HepG2 (cell line): Measurements from ENCODE around the gene ZSCAN21. TPM values are rescaled to one million over a fixed set of nuclear protein-coding genes. Genes with fewer than 3 reads are reported as not detected.

ENCODE experiments used
- CEBPG ChIP-seq: IDR thresholded peaks from 2 replicates; pipeline ENCODE4 v1.6.1; 2016
- CENPT ChIP-seq: sonication (generic); formaldehyde crosslinking; IDR thresholded peaks from 2 replicates; pipeline ENCODE4 v1.8.0; 2022; ENCODE audit warnings: low read depth, mild to moderate bottlenecking, moderate library complexity, missing genetic modification reagents
- CREM ChIP-seq, 2 experiments: sonication (generic) in 1 of 2; formaldehyde crosslinking in 1 of 2; IDR thresholded peaks; 2 replicates each; pipeline versions ENCODE4 v1.4.0 to v1.6.1; 2016 to 2020; ENCODE audit warnings: antibody characterized with exemption in 1 of 2, mild to moderate bottlenecking in 1 of 2, missing genetic modification reagents in 1 of 2
- ELF4 ChIP-seq: sonication (generic); formaldehyde crosslinking; IDR thresholded peaks from 2 replicates; pipeline ENCODE4 v1.5.0; 2020; ENCODE audit warnings: missing genetic modification reagents, mild to moderate bottlenecking, moderate library complexity, borderline replicate concordance
- KDM5B ChIP-seq: sonication (generic); formaldehyde crosslinking; IDR thresholded peaks from 2 replicates; pipeline ENCODE4 v1.4.0; 2020; ENCODE audit warnings: missing genetic modification reagents, mild to moderate bottlenecking, borderline replicate concordance
- MIER2 ChIP-seq: IDR thresholded peaks from 2 replicates; pipeline ENCODE4 v1.6.1; 2016; ENCODE audit warnings: missing biosample characterization, missing genetic modification reagents
- RFXANK ChIP-seq: IDR thresholded peaks from 2 replicates; pipeline ENCODE4 v1.6.1; 2016
- SOX6 ChIP-seq, 2 experiments: fragments of 450-650 bp in 1 of 2; sonication (generic) in 1 of 2; formaldehyde crosslinking in 1 of 2; IDR thresholded peaks; 2 replicates each; pipeline versions ENCODE4 v1.4.0 to v1.6.1; 2017 to 2020; ENCODE audit warnings: antibody characterized with exemption in 1 of 2, mild to moderate bottlenecking in 1 of 2, missing genetic modification reagents in 1 of 2
- ZNF329 ChIP-seq: sonication (generic); formaldehyde crosslinking; IDR thresholded peaks from 2 replicates; pipeline ENCODE4 v1.9.0; 2021; ENCODE audit warnings: low read depth, mild to moderate bottlenecking, missing genetic modification reagents
- polyA plus RNA-seq, 8 experiments: library from polyadenylated mRNA; depleted of rRNA in 3 of 8; stranded (reverse) in 7 of 8; unstranded in 1 of 8; fragments of >200 nt; fragmentation: Illumina TruSeq in 4 of 8; extraction: Trizol in 4 of 8; gene quantifications; 2 replicates each; pipeline versions ENCODE4 v1.2.1 to v1.2.3, GENCODE V29; 2011 to 2016; ENCODE audit warnings: low read depth in 4 of 8, missing spikeins in 1 of 8, mixed read lengths in 1 of 8; ENCODE audit not compliant: insufficient read depth in 1 of 8
- total RNA-seq, 5 experiments: library from RNA; depleted of rRNA; stranded (reverse); fragments of >200 nt; fragmentation: Illumina TruSeq; extraction: Trizol; gene quantifications; 2 replicates each; pipeline ENCODE4 v1.2.3, GENCODE V29; 2016; ENCODE audit warnings: low read depth in 1 of 5
- TF ChIP-seq, protein P1 (sequence below), 2 experiments: IDR thresholded peaks; 2 replicates each; pipeline ENCODE4 v1.6.1; 2011 to 2012; ENCODE audit warnings: low read length in 2 of 2, borderline replicate concordance in 1 of 2, low read depth in 1 of 2, mild to moderate bottlenecking in 1 of 2, moderate library complexity in 1 of 2
- TF ChIP-seq, protein P2 (sequence below): sonication (generic); formaldehyde crosslinking; IDR thresholded peaks from 2 replicates; pipeline ENCODE4 v1.8.1; 2023; ENCODE audit warnings: mild to moderate bottlenecking, missing genetic modification reagents, borderline replicate concordance
- TF ChIP-seq, protein P3 (sequence below): sonication (generic); formaldehyde crosslinking; IDR thresholded peaks from 2 replicates; pipeline ENCODE4 v1.4.0; 2020; ENCODE audit warnings: missing genetic modification reagents
- TF ChIP-seq, protein P4 (sequence below): sonication (generic); formaldehyde crosslinking; IDR thresholded peaks from 2 replicates; pipeline ENCODE4 v1.5.1; 2020; ENCODE audit warnings: missing genetic modification reagents, mild to moderate bottlenecking, borderline replicate concordance
- TF ChIP-seq, protein P5 (sequence below): sonication (generic); formaldehyde crosslinking; IDR thresholded peaks from 2 replicates; pipeline ENCODE4 v1.4.0; 2020; ENCODE audit warnings: missing genetic modification reagents, borderline replicate concordance

Gene ZSCAN21
- total and polyA plus RNA-seq, 2 of the 13 experiments (the other 11 are each of a cell fraction or from before 2014, with no cell fraction given) = 7.0 to 10.0 TPM

- TF ChIP-seq, protein P1, sequence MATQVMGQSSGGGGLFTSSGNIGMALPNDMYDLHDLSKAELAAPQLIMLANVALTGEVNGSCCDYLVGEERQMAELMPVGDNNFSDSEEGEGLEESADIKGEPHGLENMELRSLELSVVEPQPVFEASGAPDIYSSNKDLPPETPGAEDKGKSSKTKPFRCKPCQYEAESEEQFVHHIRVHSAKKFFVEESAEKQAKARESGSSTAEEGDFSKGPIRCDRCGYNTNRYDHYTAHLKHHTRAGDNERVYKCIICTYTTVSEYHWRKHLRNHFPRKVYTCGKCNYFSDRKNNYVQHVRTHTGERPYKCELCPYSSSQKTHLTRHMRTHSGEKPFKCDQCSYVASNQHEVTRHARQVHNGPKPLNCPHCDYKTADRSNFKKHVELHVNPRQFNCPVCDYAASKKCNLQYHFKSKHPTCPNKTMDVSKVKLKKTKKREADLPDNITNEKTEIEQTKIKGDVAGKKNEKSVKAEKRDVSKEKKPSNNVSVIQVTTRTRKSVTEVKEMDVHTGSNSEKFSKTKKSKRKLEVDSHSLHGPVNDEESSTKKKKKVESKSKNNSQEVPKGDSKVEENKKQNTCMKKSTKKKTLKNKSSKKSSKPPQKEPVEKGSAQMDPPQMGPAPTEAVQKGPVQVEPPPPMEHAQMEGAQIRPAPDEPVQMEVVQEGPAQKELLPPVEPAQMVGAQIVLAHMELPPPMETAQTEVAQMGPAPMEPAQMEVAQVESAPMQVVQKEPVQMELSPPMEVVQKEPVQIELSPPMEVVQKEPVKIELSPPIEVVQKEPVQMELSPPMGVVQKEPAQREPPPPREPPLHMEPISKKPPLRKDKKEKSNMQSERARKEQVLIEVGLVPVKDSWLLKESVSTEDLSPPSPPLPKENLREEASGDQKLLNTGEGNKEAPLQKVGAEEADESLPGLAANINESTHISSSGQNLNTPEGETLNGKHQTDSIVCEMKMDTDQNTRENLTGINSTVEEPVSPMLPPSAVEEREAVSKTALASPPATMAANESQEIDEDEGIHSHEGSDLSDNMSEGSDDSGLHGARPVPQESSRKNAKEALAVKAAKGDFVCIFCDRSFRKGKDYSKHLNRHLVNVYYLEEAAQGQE (IDR thresholded peaks at IDR 0.05; ENCODE audit: borderline replicate concordance in 1 of 2, low read depth in 1 of 2, low read length in 2 of 2) = 0 out of 4 replicates have a peak, but pooled peaks of 1 of the 2 experiments have one; percentile 26
- TF ChIP-seq ELF4 = 0 out of 2 replicates have a peak, but pooled peaks have one; percentile 29
- TF ChIP-seq, protein P2, sequence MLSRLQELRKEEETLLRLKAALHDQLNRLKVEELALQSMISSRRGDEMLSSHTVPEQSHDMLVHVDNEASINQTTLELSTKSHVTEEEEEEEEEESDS (CRISPR knock-in tag) = no peak
- TF ChIP-seq, protein P3, sequence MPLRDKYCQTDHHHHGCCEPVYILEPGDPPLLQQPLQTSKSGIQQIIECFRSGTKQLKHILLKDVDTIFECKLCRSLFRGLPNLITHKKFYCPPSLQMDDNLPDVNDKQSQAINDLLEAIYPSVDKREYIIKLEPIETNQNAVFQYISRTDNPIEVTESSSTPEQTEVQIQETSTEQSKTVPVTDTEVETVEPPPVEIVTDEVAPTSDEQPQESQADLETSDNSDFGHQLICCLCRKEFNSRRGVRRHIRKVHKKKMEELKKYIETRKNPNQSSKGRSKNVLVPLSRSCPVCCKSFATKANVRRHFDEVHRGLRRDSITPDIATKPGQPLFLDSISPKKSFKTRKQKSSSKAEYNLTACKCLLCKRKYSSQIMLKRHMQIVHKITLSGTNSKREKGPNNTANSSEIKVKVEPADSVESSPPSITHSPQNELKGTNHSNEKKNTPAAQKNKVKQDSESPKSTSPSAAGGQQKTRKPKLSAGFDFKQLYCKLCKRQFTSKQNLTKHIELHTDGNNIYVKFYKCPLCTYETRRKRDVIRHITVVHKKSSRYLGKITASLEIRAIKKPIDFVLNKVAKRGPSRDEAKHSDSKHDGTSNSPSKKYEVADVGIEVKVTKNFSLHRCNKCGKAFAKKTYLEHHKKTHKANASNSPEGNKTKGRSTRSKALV (CRISPR knock-in tag) = no peak
- TF ChIP-seq, protein P4, sequence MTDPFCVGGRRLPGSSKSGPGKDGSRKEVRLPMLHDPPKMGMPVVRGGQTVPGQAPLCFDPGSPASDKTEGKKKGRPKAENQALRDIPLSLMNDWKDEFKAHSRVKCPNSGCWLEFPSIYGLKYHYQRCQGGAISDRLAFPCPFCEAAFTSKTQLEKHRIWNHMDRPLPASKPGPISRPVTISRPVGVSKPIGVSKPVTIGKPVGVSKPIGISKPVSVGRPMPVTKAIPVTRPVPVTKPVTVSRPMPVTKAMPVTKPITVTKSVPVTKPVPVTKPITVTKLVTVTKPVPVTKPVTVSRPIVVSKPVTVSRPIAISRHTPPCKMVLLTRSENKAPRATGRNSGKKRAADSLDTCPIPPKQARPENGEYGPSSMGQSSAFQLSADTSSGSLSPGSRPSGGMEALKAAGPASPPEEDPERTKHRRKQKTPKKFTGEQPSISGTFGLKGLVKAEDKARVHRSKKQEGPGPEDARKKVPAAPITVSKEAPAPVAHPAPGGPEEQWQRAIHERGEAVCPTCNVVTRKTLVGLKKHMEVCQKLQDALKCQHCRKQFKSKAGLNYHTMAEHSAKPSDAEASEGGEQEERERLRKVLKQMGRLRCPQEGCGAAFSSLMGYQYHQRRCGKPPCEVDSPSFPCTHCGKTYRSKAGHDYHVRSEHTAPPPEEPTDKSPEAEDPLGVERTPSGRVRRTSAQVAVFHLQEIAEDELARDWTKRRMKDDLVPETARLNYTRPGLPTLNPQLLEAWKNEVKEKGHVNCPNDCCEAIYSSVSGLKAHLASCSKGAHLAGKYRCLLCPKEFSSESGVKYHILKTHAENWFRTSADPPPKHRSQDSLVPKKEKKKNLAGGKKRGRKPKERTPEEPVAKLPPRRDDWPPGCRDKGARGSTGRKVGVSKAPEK (CRISPR knock-in tag) = no peak
- TF ChIP-seq KDM5B = peak; percentile 92
- no peak for TF ChIP-seq RFXANK
- TF ChIP-seq, protein P5, sequence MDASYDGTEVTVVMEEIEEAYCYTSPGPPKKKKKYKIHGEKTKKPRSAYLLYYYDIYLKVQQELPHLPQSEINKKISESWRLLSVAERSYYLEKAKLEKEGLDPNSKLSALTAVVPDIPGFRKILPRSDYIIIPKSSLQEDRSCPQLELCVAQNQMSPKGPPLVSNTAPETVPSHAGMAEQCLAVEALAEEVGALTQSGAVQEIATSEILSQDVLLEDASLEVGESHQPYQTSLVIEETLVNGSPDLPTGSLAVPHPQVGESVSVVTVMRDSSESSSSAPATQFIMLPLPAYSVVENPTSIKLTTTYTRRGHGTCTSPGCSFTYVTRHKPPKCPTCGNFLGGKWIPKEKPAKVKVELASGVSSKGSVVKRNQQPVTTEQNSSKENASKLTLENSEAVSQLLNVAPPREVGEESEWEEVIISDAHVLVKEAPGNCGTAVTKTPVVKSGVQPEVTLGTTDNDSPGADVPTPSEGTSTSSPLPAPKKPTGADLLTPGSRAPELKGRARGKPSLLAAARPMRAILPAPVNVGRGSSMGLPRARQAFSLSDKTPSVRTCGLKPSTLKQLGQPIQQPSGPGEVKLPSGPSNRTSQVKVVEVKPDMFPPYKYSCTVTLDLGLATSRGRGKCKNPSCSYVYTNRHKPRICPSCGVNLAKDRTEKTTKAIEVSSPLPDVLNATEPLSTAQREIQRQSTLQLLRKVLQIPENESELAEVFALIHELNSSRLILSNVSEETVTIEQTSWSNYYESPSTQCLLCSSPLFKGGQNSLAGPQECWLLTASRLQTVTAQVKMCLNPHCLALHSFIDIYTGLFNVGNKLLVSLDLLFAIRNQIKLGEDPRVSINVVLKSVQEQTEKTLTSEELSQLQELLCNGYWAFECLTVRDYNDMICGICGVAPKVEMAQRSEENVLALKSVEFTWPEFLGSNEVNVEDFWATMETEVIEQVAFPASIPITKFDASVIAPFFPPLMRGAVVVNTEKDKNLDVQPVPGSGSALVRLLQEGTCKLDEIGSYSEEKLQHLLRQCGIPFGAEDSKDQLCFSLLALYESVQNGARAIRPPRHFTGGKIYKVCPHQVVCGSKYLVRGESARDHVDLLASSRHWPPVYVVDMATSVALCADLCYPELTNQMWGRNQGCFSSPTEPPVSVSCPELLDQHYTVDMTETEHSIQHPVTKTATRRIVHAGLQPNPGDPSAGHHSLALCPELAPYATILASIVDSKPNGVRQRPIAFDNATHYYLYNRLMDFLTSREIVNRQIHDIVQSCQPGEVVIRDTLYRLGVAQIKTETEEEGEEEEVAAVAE = peak; percentile 66
- 0 out of 2 replicates have a peak, but pooled peaks have one; percentile 85 for TF ChIP-seq ZNF329 (CRISPR knock-in tag)
- TF ChIP-seq CENPT = 0 out of 2 replicates have a peak, but pooled peaks have one; percentile 58
- no peak for TF ChIP-seq SOX6 (IDR thresholded peaks at IDR 0.05)
- TF ChIP-seq SOX6 (CRISPR knock-in tag; IDR thresholded peaks at IDR 0.05) = peak; percentile 95
- TF ChIP-seq MIER2 (CRISPR knock-in tag) = peak; percentile 71; the same call in 1 of the 2 replicates
- TF ChIP-seq CREM (IDR thresholded peaks at IDR 0.05) = peak; percentile 76
- TF ChIP-seq CREM (CRISPR knock-in tag; IDR thresholded peaks at IDR 0.05) = no peak
- TF ChIP-seq CEBPG (CRISPR knock-in tag) = peak; percentile 56
Observed at GRCh38 chr7:100081535-100082102, 32.0 kb downstream of the ZSCAN21 start, which contains the start of gene ZNF3 (continued).
